T-helper 9 cell (primary cell): ENCODE measurements around the gene PRSS27.
"Not testable (repeated sequence)": the region's sequence is repeated elsewhere in the genome, so short reads cannot be mapped to it uniquely, and the experiment has no call there.

Experiments
- DNase-seq: peaks from one replicate; pipeline ENCODE4 v3.0.0-alpha.2; 2020

The PRSS27 gene

GRCh38 chr16:2692251-2692947, 27.6 kb downstream of the PRSS27 start:
- DNase-seq, result no peak

- no peak for DNase-seq
Measured at GRCh38 chr16:2691491-2692248, 28.4 kb downstream of the PRSS27 start.

DNA sequence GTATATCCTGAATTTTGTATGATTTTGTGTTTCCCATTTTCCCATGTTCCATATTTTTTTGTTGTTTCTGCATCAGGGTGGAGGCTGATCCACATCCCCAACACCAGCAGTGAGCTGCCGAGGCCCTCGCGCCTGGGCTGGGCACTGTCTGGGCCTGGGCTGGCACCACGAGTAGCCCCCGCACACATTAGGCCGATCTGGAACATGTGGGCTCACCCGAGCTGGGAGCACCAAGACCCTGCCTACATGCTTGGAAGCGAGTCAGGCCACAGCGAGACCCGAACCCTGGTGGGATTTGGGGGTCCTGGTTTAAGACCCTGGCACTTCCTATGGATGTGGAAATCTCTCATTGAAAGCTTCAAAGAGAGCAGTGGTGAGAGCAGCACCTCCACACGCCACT, 29.2 kb downstream of the PRSS27 start:
- no peak for DNase-seq

- no peak for DNase-seq
Measured at GRCh38 chr16:2689968-2690801, 29.8 kb downstream of the PRSS27 start.

- DNase-seq, result not testable (repeated sequence)
Measured at GRCh38 chr16:2689422-2689821, 30.6 kb downstream of the PRSS27 start.

GRCh38 chr16:2687531-2688308, 32.3 kb downstream of the PRSS27 start:
- DNase-seq, result no peak

DNA sequence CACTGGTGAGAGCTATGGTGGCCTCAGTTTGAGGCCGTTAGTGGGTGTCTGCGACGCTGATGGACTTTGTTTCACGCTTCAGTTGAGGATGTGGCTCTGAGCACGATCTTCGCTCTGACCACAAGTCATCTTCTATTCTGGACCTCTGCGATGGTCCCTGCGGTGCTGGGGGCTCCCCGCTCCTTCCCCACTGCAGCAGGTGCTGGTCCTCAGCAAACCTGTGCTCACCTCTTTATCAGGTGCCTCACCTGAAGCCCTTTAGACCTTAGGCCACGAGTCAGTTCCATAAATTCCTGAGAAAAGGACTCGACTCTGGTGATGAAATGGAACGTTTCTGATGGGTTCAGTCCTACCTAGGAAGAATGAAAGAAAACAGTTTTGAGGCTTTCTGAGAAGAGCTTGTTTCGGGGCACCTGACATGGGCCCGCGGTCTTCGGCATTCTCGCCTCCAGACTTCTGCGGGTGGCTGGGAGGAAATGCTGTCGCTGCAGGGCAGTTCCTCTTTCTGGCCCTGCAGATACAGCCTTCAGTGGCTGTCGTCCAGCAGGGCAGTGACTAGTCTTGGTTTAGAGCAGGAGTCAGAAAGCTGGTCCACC, 33.0 kb downstream of the PRSS27 start:
- DNase-seq, result no peak

GRCh38 chr16:2686075-2686474, 33.9 kb downstream of the PRSS27 start:
- DNase-seq, result not testable (repeated sequence)

DNA sequence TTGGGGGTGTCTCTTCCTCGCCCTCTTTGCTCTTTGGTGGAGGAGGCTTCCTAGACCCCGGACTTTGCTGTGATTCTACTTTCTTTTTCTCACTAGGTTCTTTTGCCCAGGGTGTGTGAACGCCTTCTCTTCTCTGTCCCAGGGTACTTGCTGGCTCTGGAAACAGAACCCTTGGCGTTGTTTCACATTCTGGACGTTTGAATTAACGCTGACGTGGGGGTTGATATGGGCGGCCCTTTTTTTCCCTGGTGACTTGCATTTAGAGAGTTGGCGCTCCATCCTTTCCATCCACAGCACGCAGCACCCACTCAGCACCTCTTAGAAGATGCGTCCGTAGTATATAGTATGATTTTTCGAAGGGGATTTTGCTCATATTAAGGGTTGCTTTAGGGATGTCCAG, 37.0 kb downstream of the PRSS27 start:
- not testable (repeated sequence) for DNase-seq

GRCh38 chr16:2682209-2683021, 37.6 kb downstream of the PRSS27 start, which contains the start of gene KCTD5:
TSS of gene KCTD5 (plus strand) at chr16:2682523. CDS start at chr16:2682549, 26 bp downstream.
- peak; percentile 93 for DNase-seq

- not testable (repeated sequence) for DNase-seq
Measured at GRCh38 chr16:2680360-2680759, 39.7 kb downstream of the PRSS27 start.

GRCh38 chr16:2679902-2680301, 40.1 kb downstream of the PRSS27 start:
- not testable (repeated sequence) for DNase-seq

- DNase-seq, result not testable (repeated sequence)
Measured at GRCh38 chr16:2678206-2678965, 41.6 kb downstream of the PRSS27 start.

GRCh38 chr16:2676937-2677336, 43.1 kb downstream of the PRSS27 start:
- DNase-seq, result not testable (repeated sequence)

DNA sequence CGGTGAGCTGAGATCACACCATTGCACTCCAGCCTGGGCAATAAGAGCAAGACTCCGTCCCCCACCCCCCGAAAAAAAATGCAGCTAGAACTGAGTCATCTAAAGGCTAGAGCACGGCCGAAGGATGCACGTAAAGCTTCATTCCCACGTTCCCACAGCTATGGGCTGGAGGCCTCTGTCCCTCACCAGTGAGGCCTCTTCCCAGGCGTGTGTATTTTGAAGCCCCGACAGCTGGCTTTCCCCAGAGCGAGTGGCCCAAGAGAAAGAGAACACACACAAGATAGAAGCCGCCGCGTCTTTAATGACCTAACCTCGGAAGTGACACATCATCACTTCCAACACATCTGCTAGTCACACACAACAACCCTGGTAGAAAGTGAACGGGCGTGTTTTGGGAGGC, 44.3 kb downstream of the PRSS27 start:
- no peak for DNase-seq

- no peak for DNase-seq
Measured at GRCh38 chr16:2675021-2675420, 45.0 kb downstream of the PRSS27 start.

GRCh38 chr16:2673066-2673999, 46.7 kb downstream of the PRSS27 start:
- DNase-seq, result peak; percentile 92

GRCh38 chr16:2671741-2672140, 48.3 kb downstream of the PRSS27 start:
- DNase-seq, result no peak

- DNase-seq, result not testable (repeated sequence)
Measured at GRCh38 chr16:2671193-2671592, 48.8 kb downstream of the PRSS27 start.
